GM13976 (cell line): Measurements from ENCODE around the gene WFDC10A.
"Not testable (repeated sequence)": the region's sequence is repeated elsewhere in the genome, so short reads cannot be mapped to it uniquely, and the experiment has no call there.

Experiments used
- DNase-seq: peaks from one replicate; pipeline ENCODE4 v3.0.0; 2012; ENCODE audit warnings: low spot score
- in situ Hi-C: fragments of 300-500 bp; cut with MboI; formaldehyde crosslinking; loops from one replicate; pipeline ENCODE4 v1.12.0; 2022; ENCODE audit warnings: low sequenced_read_pairs, mixed read lengths, inconsistent platforms; ENCODE audit not compliant: unreplicated experiment
- TF ChIP-seq, protein P1 (sequence below): IDR thresholded peaks from 2 replicates; pipeline ENCODE4 v1.5.1; 2012; ENCODE audit warnings: borderline replicate concordance, mild to moderate bottlenecking; ENCODE audit not compliant: insufficient read depth; ENCODE audit errors: extremely low read depth, missing control alignments, control extremely low read depth

Gene WFDC10A

GRCh38 chr20:45646875-45647274 lies 17.3 kb downstream of the WFDC10A start:
- TF ChIP-seq, protein P1, sequence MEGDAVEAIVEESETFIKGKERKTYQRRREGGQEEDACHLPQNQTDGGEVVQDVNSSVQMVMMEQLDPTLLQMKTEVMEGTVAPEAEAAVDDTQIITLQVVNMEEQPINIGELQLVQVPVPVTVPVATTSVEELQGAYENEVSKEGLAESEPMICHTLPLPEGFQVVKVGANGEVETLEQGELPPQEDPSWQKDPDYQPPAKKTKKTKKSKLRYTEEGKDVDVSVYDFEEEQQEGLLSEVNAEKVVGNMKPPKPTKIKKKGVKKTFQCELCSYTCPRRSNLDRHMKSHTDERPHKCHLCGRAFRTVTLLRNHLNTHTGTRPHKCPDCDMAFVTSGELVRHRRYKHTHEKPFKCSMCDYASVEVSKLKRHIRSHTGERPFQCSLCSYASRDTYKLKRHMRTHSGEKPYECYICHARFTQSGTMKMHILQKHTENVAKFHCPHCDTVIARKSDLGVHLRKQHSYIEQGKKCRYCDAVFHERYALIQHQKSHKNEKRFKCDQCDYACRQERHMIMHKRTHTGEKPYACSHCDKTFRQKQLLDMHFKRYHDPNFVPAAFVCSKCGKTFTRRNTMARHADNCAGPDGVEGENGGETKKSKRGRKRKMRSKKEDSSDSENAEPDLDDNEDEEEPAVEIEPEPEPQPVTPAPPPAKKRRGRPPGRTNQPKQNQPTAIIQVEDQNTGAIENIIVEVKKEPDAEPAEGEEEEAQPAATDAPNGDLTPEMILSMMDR: no peak
- DNase-seq: no peak
- in situ Hi-C loops: no loop called here

DNA sequence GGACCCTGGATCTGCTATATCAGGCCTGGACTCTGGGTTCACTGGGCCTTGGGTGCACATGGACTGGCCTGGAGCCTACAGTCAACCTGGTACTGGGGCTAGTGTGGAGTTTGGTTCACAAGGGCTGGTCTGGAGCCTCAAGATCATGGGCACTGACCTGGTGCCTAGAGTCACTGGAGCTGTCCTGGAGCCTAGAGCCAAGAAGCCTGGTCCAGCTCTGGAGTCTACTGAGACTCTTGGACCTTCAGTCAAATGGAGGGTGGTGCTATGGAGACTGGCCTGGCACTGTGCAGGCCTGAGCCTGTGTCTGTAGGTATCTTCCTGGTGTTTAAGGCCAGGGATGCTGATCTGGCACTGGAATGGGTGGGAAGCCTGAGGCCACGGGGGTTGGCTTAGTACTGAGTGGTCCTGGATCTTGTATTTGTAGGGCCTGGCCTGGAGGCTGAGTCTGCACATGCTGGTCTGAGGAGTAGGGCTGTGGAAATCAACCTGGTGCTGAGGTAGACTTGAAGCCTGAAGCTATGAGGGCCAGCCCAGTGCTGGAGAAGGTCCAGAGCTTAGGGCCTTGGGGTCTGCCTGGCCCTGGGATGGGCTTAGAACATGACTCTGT lies 18.0 kb downstream of the WFDC10A start:
- no peak for DNase-seq
- in situ Hi-C loops: no loop called here
- TF ChIP-seq, protein P1: no peak

GRCh38 chr20:45649312-45649863 lies 19.8 kb downstream of the WFDC10A start:
- in situ Hi-C loops: no loop called here
- TF ChIP-seq, protein P1: no peak
- no peak for DNase-seq

GRCh38 chr20:45651726-45652125 lies 22.2 kb downstream of the WFDC10A start:
- DNase-seq, in situ Hi-C loops: not testable (repeated sequence)

GRCh38 chr20:45657038-45657437 lies 27.5 kb downstream of the WFDC10A start:
- in situ Hi-C loops, DNase-seq: not testable (repeated sequence)

DNA sequence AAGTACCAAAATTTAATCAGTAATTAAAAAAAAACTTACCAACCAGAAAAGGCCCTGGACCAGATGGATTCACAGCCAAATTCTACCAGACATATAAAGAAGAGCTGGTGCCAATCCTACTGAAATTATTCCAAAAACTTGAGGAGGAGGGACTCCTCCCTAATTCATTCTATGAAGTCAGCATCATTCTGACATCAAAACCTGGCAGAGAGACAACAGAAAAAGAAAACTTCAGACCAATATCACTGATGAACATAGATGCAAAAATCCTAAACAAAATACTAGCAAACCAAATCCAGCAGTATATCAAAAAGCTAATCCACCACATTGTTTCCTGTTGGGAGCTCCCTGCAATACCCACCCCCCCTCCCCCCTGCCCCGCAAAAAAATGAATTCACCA lies 40.6 kb downstream of the WFDC10A start, which contains the start of gene WFDC11:
Gene WFDC11, minus strand, starts transcription at position 101 of the 400 bp plus-strand sequence. CDS start 19,639 bp downstream, outside the sequence.
- no peak for DNase-seq
- in situ Hi-C loops: no loop called here
- TF ChIP-seq, protein P1: no peak

- TF ChIP-seq, protein P1: no peak
- in situ Hi-C loops: no loop called here
- no peak for DNase-seq
Observed at GRCh38 chr20:45672765-45673164, 43.2 kb downstream of the WFDC10A start.

DNA sequence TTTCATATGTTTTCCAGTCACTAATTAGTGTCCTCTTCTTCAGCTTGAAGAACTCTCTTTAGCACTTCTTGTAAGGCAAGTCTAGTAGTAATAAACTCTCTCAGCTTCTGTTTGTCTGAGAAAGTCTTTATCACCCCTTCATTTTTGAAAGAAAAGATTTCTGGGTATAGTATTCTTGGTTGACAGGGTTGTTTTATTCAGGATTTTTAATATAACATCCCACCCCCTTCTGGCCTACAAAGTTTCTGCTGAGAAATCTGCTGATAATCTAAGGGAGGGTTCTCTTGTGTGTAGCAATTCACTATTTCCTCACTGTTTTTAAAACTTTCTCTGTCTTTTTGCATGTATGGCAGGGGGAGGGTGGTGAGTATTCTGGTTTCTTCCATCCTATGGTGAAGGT lies 50.1 kb downstream of the WFDC10A start:
- in situ Hi-C loops: no loop called here
- TF ChIP-seq, protein P1: no peak
- no peak for DNase-seq
